HG02852 (cell line): ENCODE results near the gene NRIP2.
A peak's percentile ranks its signal among the peaks of the same experiment; 100 is the strongest.
"Not testable (repeated sequence)": the region's sequence is repeated elsewhere in the genome, so short reads cannot be mapped to it uniquely, and the experiment has no call there.

Experiments
- ATAC-seq: cut with Tn5 transposase; IDR thresholded peaks from one replicate; pipeline ENCODE4 v1.9.1; 2021; ENCODE audit warnings: mild to moderate bottlenecking, moderate library complexity; ENCODE audit not compliant: unreplicated experiment

Gene NRIP2, protein sequence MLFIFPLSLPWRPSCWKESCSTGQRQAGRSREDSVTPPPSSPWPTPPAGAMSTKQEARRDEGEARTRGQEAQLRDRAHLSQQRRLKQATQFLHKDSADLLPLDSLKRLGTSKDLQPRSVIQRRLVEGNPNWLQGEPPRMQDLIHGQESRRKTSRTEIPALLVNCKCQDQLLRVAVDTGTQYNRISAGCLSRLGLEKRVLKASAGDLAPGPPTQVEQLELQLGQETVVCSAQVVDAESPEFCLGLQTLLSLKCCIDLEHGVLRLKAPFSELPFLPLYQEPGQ

DNA sequence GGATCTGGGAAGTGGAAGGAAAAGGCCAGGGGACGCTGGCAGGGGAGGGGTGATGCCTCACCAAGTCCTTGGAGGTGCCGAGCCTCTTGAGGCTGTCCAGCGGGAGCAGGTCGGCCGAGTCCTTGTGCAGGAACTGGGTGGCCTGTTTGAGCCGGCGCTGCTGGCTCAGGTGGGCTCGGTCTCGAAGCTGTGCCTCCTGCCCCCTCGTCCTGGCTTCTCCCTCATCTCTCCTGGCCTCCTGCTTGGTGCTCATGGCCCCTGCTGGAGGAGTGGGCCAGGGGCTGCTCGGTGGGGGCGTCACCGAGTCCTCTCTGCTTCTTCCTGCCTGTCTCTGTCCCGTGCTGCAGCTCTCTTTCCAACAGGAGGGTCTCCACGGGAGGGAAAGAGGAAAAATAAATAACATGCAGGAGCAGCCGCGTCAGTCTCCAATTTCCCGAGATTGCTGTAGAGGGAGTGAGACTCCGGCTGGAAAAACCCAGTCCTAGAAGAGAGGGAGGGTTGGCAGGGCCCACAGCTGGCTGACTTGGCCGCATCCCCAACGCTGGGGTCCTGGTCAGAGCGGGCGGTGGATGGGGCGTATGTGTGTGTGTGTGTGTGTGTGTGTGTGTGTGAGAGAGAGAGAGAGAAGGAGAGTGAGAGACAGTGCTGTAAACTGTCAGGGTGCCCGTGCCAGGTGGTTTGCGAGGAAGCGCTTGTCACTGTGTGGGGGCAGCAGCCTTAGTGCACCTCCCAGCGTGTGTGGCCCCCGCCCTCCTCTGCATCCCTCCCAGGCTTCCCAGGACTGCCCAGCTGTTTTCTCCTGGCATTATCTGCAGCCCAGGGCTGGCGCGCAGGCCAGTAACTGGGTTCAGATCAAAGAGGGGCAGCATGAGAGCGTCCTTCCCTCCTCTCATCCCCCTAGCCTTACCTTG, at the start of gene NRIP2:
NRIP2 (minus strand) TSS at position 455 of the 911 bp plus-strand sequence; CDS start at position 403, 52 bp downstream.
- ATAC-seq, result no peak

DNA sequence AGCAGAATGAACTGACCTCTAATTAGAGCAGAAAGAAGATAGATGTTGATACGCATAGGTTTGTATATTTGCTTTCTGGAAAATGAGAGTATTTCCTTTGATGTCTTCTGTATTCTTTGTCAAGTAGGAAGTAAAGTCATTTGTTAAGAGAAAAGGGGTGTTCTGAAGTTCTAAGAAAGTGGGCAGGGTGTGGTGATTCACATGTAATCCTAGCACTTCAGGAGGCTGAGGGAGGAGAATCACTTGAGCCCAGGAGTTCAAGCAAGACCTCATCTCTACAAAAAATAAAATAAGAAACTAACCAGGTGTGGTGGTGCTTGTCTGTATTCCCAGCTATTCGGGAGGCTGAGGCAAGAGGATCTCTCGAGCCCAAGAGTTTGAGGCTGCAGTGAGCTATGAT, 45.0 kb upstream of the NRIP2 start:
- no peak for ATAC-seq

DNA sequence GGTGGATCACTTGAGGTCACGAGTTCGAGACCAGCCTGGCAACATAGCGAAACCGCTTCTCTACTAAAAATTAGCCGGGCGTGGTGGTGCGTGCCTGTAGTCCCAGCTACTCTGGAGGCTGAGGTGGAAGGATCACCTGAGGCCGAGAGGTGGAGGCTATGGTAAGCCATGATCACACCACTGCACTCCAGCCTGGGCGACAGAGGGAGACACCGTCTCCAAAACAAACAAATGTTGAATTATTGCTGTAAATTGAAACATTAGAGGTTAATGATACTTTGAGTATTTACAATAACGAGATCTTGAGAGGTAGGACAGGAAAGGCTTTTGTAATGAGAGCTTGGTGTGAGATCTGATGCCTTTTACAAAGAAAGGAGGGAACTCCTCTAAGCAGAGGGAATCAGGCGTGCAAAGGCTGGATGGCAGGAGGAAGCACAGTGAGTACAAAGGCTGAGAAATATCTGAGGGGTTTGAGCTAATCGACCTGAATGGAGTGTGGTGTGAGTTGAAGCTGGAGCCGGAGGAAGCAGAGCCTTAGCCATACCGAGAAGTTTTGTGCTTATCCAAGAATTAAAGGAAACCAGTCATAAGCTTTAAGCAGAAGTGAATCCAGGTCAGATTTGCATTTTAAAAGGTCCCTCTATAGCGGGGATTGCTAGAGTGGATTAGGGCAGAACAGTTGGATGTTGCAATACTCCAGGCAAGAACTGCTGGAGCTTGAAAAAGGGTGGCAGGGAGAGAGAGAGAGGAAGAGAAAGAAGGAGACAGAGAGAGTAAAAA, 43.3 kb upstream of the NRIP2 start:
- no peak for ATAC-seq

DNA sequence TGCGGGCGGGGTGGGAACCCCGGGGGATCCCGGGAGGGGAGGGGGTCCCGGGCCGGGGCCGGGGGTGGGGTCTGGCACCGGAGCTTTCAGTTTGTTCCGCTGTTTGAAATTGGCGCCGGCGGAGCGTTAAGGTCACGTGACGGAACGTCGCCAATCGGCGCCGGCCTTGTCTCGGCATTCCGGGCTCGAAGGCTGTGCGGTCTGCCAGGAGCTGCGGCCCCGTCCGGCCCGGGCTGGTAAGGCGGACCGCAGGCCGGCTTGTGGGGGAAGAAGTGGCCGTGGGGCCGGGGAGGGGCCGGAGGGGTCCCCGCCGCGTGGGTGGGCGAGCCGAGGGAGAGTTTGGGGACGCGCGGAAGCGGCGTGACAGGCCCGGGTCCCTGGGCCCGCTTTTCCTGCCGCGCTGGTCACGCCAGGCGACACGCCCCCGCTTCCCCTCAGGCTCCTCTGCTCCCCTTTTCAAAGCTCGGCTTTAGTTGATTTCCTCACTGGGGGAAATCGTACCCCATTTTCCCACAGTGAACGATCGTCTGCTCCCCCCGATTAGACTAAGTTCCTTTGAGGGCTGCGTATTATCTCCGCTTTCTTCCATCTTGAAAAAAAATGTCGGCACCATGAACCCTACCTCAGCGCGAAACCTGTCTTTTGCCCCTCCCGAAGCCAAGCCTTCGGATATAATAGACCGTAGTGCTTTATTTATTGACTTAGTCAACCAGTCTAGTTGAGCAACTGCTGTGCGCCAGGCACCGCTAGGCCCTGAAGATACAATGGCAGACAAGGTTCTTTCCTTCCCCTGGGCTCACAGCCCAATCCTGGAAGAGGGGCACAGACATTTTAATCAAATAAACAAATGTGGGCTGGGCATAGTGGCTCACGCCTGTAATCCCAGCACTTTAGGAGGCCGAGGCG, 42.5 kb upstream of the NRIP2 start, which contains the start of the genes FOXM1 and RHNO1:
FOXM1 (minus strand) TSS at position 128 of the 906 bp plus-strand sequence. CDS start 2,696 bp downstream, outside the sequence.
RHNO1 (plus strand) TSS at position 177 of the 906 bp plus-strand sequence. CDS start 8,144 bp downstream, outside the sequence.
- ATAC-seq, result peak; percentile 76

DNA sequence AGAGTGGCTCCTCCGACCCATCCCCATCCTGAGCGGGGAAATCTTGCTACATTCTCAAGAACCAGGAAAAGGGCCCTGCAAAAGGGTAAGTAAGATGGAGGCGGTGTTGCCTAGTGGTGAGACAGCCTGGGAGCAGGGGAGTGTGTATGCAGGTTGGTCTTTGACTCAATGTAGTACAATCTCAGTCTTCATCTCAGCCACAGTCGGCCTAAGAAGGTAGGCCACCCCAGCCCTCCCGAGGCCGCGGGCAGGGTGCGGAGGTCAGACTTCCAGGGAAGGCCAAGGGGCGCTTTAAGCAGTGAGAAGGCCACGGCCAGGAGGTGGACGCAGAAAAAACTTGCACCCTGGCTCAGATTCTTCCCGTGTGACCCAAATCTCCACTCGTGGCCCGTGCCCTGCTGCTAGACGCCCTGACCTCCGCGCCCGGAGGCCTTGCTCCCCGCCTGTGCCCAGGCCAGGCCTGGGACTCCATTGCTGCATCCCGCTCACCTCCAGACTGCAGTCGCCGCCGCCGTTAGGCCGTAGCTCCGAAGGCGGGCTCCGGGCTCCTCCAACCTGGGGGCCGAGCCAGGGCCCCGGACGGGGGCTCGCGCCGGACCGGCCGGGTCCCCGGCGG, 41.7 kb upstream of the NRIP2 start:
- ATAC-seq, result peak; percentile 46

DNA sequence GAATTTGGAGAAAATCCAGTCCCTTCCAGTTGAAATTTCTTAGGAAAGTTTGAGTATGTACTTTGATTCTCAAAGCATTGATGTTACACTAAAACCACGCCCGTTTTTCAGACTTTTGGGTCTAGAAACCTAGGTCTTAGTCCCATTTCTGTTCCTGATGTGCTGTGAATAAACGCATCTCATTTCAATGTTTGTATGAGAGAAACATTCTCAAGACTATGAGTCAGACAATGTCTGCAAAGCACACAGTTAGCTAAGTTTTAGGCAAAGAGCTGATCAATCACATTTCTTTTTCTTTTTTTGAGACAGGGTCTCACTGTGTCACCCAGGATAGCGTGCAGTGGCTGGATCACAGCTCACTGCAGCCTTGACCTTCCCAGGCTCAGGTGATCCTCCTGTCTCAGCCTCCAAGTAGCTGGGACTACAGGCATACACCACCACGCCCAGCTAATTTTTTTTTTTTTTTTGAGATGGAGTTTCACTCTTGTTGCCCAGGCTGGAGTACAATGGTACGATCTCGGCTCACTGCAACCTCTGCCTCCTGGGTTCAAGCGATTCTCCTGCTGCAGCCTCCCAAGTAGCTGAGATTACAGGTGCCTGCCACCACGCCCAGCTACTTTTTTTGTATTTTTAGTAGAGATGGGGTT, 34.3 kb upstream of the NRIP2 start:
- ATAC-seq, result not testable (repeated sequence)

DNA sequence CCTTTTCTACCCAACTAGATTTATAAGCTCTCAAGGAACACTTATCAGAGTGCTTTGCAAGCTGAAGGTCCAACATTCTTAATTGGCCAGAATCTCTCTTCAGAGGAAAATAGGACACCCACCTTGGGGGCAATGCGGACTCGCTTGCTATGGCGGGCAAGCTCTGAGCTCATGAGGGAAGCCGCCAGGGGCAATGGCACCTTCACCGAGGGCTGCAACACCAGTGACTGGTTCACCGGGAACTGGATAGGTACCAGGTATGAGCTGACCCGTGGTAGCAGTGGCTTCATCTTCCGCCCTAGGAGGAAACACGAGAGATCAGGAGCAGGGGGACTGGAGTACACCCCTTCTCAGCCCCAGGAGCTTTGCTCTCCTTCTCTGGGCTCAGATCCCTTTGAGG, 29.4 kb upstream of the NRIP2 start:
- ATAC-seq, result no peak

DNA sequence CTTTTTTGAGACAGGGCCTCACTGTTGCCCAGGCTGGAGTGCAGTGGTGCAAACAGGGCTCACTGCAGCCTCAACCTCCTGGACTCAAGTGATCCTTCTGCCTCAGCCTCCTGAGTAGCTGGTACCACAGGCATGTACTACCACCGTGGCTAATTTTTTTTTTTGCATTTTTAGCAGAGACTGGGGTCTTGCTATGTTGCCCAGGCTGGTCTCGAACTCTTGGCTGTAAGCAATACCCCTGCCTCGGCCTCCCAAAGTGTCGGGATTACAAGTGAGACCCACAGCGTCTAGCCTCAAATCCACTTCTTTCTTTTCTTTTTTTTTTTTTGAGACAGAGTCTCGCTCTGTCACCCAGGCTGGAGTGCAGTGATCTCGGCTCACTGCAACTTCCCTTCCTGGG, 28.6 kb upstream of the NRIP2 start:
- ATAC-seq, result not testable (repeated sequence)

DNA sequence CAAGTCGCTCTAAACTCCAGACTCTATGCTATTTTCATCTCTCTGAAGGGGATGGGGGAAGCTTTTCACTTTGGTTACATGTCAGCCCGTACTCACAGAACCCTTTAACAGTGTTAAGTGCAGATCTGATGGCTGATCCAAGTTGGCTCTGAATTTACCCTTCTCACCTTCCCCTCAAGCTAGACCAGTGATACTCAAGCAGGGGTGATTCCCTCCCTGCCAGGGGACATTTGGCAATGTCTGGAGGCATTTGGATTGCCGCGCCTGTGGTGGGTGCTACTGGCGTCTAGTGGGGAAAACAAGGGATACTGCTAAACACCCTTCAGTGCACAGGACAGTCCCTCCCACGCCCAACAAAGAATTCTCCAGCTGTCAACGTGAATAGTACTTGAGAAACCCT, 28.0 kb upstream of the NRIP2 start:
- ATAC-seq, result no peak

DNA sequence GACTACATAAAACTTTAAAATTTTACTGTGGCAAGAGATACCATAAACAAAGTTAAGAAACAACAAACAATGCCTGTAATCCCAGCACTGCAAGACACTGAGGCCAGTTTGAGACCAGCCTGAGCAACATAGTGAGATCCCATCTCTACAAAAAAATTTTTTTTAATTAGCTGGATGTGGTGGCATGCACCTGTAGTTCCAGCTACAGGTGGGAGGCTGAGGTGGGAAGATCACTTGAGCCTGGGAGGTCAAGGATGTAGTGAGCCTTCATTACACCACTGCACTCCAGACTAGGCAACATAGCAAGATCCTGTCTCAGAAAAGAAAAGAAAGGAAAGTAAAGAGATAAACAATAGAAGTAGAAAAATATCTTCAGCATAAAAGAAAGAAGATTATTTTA, 25.3 kb upstream of the NRIP2 start:
- ATAC-seq, result no peak

DNA sequence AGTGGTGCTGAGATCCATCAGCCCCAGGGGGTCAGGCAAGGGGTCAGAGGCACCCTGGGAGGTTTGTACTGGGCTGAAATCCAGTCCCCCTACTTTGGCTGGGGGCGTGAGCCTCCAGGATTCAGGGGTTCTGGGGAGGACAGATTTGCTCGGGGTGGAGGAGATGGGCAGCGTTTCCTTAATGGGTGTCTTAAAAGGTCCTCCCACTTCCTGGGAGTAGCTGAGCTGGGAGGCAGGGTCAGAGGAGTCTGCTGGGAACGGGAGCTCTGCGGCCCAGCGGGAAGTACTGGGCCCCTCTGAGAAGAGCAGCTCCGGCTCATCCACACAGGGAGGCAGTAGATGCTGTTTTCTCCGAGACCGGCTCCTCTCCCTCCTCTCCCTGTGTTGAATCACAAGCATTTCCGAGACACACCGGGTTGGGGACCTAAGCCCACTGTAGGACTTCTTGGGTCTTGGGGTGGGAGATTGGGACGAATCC, 24.1 kb upstream of the NRIP2 start:
- no peak for ATAC-seq

DNA sequence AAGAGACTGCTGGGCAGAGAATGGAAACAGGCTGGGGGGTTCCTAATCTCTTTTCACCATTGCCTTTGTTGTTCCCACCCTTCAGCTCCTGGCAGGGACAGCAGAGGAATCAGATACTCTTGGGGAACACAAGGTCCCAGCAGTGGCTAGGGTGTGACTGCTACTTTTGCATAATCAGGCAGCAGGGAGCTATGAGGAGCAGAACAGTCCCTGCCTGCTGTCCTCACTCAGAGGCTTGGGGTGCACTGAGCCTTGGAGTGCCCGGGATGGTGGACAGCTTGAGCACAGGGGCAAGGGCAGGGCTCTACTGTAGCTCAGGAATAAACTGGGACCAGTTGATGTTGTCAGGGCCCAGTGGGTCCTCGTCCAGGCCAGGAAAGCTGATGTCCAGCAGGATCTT, 23.5 kb upstream of the NRIP2 start:
- ATAC-seq, result no peak

DNA sequence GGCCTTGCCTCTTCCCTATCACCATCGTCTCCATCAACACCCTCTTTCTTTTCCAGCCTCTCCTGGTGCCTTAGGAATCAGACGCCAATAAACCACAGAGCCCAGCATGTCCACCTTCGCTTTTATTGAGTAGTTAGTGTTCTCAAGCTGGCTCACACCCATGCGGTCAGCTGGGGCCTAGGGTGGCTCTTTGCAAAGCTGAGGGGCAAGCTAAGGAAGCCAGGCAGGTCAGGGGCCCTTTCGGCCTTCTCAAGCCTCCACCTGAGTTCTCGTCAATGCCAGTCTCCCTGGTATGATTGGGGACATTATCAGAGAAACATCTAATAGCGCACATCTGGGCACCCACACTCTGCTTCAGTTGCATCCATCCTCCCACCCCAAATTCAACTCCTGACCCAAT, 22.7 kb upstream of the NRIP2 start:
- no peak for ATAC-seq

DNA sequence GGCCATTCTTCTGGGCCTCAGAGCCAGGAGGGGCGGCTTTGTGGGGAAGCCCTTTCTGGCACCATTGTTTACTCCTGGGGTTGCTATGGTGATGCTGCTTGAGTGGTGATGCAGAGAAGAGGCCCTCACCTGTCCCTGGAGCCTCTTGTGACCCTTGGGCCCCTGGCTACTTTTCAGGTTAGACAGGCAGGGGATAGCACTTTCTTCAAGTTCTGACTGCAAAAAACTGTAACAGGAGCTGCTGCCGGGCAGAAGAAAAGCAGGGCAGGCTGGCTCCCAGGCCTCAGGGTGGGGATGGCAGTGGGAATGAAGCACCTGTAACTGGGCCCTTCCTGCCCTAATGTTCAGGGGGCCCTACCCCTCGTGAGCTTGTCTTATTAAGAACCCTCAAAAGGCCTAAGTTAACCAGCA, 22.2 kb upstream of the NRIP2 start, which contains the start of gene TEX52:
TEX52 (minus strand) TSS at position 19 of the 411 bp plus-strand sequence; CDS start at position 6, 13 bp downstream.
- ATAC-seq, result no peak

DNA sequence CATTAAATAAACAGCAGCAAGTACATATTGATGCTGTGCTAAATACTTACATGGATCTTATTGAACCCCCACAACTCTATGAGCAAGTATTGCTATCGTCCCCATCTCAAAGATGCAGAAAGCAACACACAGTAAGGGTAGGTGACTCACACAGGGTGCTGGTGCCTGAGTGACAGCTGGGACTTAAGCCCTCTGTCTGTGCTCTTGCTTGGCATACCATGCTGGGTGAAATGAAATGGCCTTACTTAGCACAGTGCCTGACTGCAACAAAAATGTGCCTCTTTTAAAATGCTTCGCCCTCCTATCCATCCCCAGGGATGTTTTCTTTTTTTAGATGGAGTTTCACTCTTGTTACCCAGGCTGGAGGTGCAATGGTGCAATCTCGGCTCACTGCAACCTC, 21.2 kb upstream of the NRIP2 start:
- ATAC-seq, result no peak

DNA sequence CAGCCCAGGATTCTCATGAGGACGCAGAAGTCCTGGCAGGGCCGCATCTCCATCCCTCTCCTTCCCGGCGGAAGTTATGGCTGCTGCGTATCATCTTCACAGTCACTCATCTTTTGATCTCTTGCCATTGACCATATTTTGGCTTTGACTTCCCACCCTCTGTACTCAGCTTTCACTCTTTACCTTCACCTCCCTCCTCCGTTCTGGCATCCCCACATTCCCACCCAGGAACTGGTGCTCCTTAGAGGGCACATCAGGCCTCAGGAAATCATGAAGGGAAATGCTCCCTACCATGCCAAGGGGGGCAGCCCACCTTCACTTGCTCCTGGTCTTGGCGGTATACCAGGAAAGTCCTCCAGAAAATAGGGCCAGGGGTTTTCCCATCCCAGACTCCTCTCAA, 20.7 kb upstream of the NRIP2 start:
- no peak for ATAC-seq

DNA sequence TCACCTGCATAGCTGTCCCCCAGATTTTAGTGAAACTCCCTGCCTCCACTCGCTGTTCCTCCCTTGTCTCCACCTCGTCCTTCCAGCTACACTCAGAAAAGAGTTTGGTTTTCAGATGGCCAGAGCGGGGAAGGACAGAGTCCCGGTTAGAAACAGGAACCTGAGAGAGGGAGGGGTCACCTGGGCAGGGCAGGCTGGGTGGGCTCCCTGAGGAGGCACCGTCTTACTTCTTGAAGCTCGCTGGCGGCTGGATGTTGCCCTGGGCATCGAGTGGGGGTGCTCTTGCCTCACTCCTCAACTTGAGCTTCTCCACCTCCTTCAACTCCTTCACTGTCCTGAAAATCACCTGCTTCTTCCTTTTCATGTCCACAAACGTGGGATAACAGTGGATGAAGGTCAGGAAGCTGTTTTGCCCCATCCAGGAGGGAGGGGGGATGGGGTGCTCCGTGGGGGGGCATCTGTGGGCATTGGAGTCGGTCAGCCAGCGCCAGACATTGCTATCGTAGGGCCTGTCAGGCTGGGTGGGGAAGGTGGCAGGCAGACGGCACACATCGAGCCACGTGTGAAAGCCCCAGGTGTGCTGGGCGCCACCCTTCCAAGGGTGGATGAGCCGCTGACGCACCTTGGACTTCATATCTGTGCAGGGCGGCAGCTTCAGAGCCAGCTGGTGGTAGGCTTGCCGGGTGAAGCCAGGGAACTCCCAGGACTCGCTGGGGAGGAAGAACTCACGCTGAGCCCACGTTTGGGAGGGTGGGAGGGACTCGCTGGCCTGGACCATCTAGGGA, 20.0 kb upstream of the NRIP2 start:
- ATAC-seq, result no peak

DNA sequence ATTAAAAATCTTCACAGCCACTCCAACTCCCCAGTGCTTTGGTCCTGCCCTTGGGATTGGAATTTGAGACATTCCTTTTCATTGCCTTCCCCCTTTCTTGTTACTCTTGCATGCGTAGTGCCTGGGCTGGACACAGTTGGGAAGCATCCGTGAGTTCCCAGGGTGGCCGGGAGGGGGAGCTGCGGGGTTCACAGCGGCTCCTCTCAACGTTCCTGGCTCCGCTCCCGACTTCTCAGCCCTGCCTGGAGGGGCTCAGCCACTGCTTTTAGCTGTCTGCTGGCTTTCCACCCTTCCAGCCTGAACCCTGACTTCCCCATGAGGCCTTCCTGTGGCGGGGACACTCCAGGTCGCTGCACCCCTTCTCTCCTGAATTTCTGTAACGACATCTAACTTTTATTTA, 18.8 kb upstream of the NRIP2 start:
- ATAC-seq, result no peak
